Panc1 (cell line): ENCODE measurements around the gene HSPD1. TPM values are rescaled to one million over a fixed set of nuclear protein-coding genes. Genes with fewer than 3 reads are reported as not detected.

ENCODE experiments used
- ATAC-seq: fragments of 200-7000 bp; cut with Tn5 transposase; 2 replicates; pipeline ENCODE4 v1.9.1; 2020; ENCODE audit warnings: mild to moderate bottlenecking, moderate library complexity
- BruUV-seq: library from RNA; stranded (reverse); fragments of 400-500 nt; replicated peaks from 2 replicates; lab custom pipeline; 2021; lab: Mats Ljungman, UMichigan
- CTCF ChIA-PET: fragments of 300-600 bp; sonication (Branson Sonifier 250); formaldehyde crosslinking; loops from one replicate; lab custom pipeline; 2022; ENCODE audit warnings: antibody characterized with exemption; lab: Charles Lee
- POLR2A ChIA-PET: fragments of 300-600 bp; sonication (Branson Sonifier 250); formaldehyde crosslinking; loops from one replicate; lab custom pipeline; 2022; ENCODE audit warnings: antibody characterized with exemption; lab: Charles Lee
- DNase-seq: peaks from one replicate; pipeline ENCODE4 v3.0.0-alpha.2; 2010; ENCODE audit warnings: low read depth, low spot score
- H3K27ac ChIP-seq: 2 replicates; pipeline ENCODE4 v1.5.1; 2011; ENCODE audit warnings: mild to moderate bottlenecking, low read length, inconsistent platforms
- H3K27me3 ChIP-seq: fragments of 200-500 bp; sonication (Bioruptor generic); 2 replicates; pipeline ENCODE4 v1.6.0; 2014; ENCODE audit warnings: low read length, inconsistent platforms; ENCODE audit not compliant: control insufficient read depth, insufficient read depth
- H3K36me3 ChIP-seq: fragments of 200-500 bp; sonication (Bioruptor generic); 2 replicates; pipeline ENCODE4 v1.5.1; 2014; ENCODE audit warnings: inconsistent platforms, mild to moderate bottlenecking, low read length, moderate library complexity; ENCODE audit not compliant: control insufficient read depth, insufficient read depth
- H3K4me1 ChIP-seq: 2 replicates; pipeline ENCODE4 v1.5.1; 2011; ENCODE audit warnings: inconsistent platforms, mild to moderate bottlenecking, low read length, moderate library complexity; ENCODE audit not compliant: control insufficient read depth, insufficient read depth
- H3K4me3 ChIP-seq, 2 experiments: 2 replicates each; pipeline ENCODE4 v1.5.1; 2011 to 2012; ENCODE audit warnings: low read depth in 2 of 2, low read length in 2 of 2, mild to moderate bottlenecking in 2 of 2, inconsistent platforms in 1 of 2, moderate library complexity in 1 of 2
- H3K9me3 ChIP-seq: fragments of 200-500 bp; sonication (Bioruptor generic); 2 replicates; pipeline ENCODE4 v1.5.1; 2014; ENCODE audit warnings: low read depth, mild to moderate bottlenecking, inconsistent platforms, low read length, moderate library complexity; ENCODE audit not compliant: control insufficient read depth, insufficient read depth
- POLR2AphosphoS5 ChIP-seq: IDR thresholded peaks from 2 replicates; pipeline ENCODE4 v1.6.1; 2012; ENCODE audit warnings: mild to moderate bottlenecking, low read depth, low read length, moderate library complexity
- SIN3A ChIP-seq: IDR thresholded peaks from 2 replicates; pipeline ENCODE4 v1.6.1; 2012; ENCODE audit warnings: low read depth, mild to moderate bottlenecking, low read length, moderate library complexity, borderline replicate concordance; ENCODE audit not compliant: insufficient read depth
- TCF7L2 ChIP-seq: IDR thresholded peaks from 2 replicates; pipeline ENCODE4 v1.6.1; 2011; ENCODE audit warnings: mild to moderate bottlenecking, low read depth, low read length, inconsistent platforms
- in situ Hi-C: cut with HindIII; loops from 2 replicates; pipeline ENCODE4 v1.10.0; 2016; ENCODE audit warnings: low sequenced_read_pairs, low pct_unique_long_range_greater_than_20kb
- intact Hi-C: fragments of 100-400 bp; cut with micrococcal nuclease; formaldehyde crosslinking; loops from one replicate; pipeline ENCODE4 v1.10.0; 2022; ENCODE audit not compliant: unreplicated experiment
- total RNA-seq: library from RNA; stranded (reverse); gene quantifications from one replicate; pipeline ENCODE4 v1.2.1, GENCODE V29; 2021; ENCODE audit not compliant: unreplicated experiment
- TF ChIP-seq, protein P1 (sequence below), 2 experiments: IDR thresholded peaks; 2 replicates each; pipeline ENCODE4 v1.6.1; 2011 to 2012; ENCODE audit warnings: low read depth in 2 of 2, control low read depth in 1 of 2, low read length in 1 of 2, mild to moderate bottlenecking in 1 of 2, moderate library complexity in 1 of 2; ENCODE audit not compliant: insufficient read depth in 1 of 2
- TF ChIP-seq, protein P2 (sequence below): fragments of 450-650 bp; IDR thresholded peaks from 2 replicates; pipeline ENCODE4 v1.5.1; 2017; ENCODE audit warnings: mild to moderate bottlenecking

Gene HSPD1
- total RNA-seq, 1 experiment from 2014 or later, result 553 TPM

DNA sequence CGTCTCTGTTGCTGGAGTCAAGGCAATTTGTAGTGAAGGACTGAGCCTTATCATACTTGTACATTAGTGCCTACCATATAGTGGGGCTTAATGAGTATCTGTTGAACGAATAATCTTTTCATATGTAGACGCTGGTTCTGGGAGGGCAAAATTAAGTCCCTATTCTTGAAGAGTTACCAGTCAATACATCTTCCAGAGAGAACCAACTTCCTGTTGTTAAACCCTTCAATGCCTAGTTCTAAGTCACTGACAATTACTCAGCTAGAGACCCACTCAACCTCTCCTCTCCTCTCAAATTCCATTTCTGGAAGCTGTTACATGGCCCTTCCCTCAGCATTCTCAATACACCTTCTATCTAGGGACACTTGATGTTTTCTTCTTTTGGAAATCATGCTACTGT, 15.1 kb upstream of the HSPD1 start:
- peak overlapping the region; percentile 95 for H3K27ac ChIP-seq
- no peak for ATAC-seq
- TF ChIP-seq, protein P1, sequence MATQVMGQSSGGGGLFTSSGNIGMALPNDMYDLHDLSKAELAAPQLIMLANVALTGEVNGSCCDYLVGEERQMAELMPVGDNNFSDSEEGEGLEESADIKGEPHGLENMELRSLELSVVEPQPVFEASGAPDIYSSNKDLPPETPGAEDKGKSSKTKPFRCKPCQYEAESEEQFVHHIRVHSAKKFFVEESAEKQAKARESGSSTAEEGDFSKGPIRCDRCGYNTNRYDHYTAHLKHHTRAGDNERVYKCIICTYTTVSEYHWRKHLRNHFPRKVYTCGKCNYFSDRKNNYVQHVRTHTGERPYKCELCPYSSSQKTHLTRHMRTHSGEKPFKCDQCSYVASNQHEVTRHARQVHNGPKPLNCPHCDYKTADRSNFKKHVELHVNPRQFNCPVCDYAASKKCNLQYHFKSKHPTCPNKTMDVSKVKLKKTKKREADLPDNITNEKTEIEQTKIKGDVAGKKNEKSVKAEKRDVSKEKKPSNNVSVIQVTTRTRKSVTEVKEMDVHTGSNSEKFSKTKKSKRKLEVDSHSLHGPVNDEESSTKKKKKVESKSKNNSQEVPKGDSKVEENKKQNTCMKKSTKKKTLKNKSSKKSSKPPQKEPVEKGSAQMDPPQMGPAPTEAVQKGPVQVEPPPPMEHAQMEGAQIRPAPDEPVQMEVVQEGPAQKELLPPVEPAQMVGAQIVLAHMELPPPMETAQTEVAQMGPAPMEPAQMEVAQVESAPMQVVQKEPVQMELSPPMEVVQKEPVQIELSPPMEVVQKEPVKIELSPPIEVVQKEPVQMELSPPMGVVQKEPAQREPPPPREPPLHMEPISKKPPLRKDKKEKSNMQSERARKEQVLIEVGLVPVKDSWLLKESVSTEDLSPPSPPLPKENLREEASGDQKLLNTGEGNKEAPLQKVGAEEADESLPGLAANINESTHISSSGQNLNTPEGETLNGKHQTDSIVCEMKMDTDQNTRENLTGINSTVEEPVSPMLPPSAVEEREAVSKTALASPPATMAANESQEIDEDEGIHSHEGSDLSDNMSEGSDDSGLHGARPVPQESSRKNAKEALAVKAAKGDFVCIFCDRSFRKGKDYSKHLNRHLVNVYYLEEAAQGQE (IDR thresholded peaks at IDR 0.05; ENCODE audit: insufficient read depth in 1 of 2, low read depth in 2 of 2, low read length in 1 of 2), result no peak
- TF ChIP-seq TCF7L2 (no peak), POLR2AphosphoS5 (no peak), SIN3A (no peak)
- TF ChIP-seq, protein P2, sequence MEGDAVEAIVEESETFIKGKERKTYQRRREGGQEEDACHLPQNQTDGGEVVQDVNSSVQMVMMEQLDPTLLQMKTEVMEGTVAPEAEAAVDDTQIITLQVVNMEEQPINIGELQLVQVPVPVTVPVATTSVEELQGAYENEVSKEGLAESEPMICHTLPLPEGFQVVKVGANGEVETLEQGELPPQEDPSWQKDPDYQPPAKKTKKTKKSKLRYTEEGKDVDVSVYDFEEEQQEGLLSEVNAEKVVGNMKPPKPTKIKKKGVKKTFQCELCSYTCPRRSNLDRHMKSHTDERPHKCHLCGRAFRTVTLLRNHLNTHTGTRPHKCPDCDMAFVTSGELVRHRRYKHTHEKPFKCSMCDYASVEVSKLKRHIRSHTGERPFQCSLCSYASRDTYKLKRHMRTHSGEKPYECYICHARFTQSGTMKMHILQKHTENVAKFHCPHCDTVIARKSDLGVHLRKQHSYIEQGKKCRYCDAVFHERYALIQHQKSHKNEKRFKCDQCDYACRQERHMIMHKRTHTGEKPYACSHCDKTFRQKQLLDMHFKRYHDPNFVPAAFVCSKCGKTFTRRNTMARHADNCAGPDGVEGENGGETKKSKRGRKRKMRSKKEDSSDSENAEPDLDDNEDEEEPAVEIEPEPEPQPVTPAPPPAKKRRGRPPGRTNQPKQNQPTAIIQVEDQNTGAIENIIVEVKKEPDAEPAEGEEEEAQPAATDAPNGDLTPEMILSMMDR, result no peak

DNA sequence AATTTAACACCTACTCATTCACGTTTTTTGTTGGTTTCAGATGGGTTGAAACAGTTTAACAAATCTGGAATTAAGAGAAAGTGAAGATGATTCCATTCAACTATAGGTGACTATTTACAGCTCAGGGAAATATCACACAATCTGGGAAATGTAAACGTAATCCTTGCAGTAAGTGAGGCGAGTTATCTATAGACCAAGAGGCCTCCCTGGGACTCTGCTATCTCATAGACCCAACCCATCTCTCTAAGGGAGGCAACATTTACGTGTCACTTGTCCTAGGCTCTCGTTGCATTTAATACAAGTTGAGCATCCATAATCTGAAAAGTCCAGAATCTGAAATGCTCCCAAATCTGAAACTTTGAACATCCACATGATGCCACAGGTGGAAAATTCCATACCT, 14.3 kb upstream of the HSPD1 start:
- in situ Hi-C loops, result no loop called here
- no TSS peak for BruUV-seq
- DNase-seq, result no peak
- Histone ChIP-seq H3K36me3 (peaks cover 5% of the 10 kb centered on the region; the same call in 1 of the 2 replicates), H3K27ac (no peak overlapping the region), H3K27me3 (no peaks in the 10 kb centered on the region), H3K4me3 (no peak overlapping the region), H3K9me3 (no peaks in the 10 kb centered on the region), H3K4me1 (peaks cover 12% of the 10 kb centered on the region)
- TF ChIP-seq POLR2AphosphoS5 (no peak), TCF7L2 (no peak)
- intact Hi-C loops, result no loop called here
- POLR2A ChIA-PET, result no interaction called here
- no peak for ATAC-seq
- CTCF ChIA-PET, result no interaction called here

More for the DNA sequence above, 15.1 kb upstream of the HSPD1 start:
- intact Hi-C loops, result no loop called here
- DNase-seq, result no peak
- in situ Hi-C loops, result no loop called here
- ChIA-PET CTCF (no interaction called here), POLR2A (no interaction called here)
- H3K4me3 ChIP-seq, result peak overlapping the region; percentile 77 to 86
- H3K9me3 ChIP-seq, result no peaks in the 10 kb centered on the region
- BruUV-seq, result no TSS peak
- peaks cover 5% of the 10 kb centered on the region for H3K36me3 ChIP-seq
- H3K4me1 ChIP-seq, result peaks cover 12% of the 10 kb centered on the region
- no peaks in the 10 kb centered on the region for H3K27me3 ChIP-seq

DNA sequence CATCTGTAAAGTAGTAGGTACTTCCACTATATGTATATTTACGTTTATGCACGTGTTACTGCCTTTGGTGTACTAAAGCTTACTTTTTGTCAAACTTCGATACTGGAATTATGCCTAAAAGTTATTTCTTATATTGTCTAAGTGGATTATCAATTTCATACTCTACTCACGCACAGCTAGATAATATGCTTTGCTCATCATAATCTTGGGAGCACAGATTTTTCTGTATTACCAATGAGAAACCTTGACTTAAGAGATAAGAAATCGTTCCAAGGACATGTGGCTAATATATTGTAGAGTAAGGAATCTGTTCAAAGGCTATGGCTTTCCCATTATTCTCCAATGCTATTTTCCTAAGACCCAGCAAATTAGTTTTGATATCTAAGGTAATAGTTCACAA, 7.0 kb upstream of the HSPD1 start:
- BruUV-seq, result no TSS peak
- H3K9me3 ChIP-seq, result no peaks in the 10 kb centered on the region
- TF ChIP-seq, protein P2, result no peak
- TF ChIP-seq SIN3A (no peak), POLR2AphosphoS5 (no peak), TCF7L2 (no peak)
- TF ChIP-seq, protein P1 (IDR thresholded peaks at IDR 0.05; ENCODE audit: insufficient read depth in 1 of 2, low read depth in 2 of 2, low read length in 1 of 2), result no peak
- CTCF ChIA-PET, result no interaction called here
- peaks cover 22% of the 10 kb centered on the region for H3K36me3 ChIP-seq
- ATAC-seq (no peak), DNase-seq (no peak)
- no peaks in the 10 kb centered on the region for H3K27me3 ChIP-seq
- in situ Hi-C loops, result no loop called here
- POLR2A ChIA-PET, result no interaction called here
- H3K4me3 ChIP-seq, result no peak overlapping the region
- intact Hi-C loops, result no loop called here
- peaks cover 8% of the 10 kb centered on the region for H3K4me1 ChIP-seq
- H3K27ac ChIP-seq, result no peak overlapping the region
